Transverse colon (tissue), 4 donors: ENCODE data around the gene TRHDE. TPM values are rescaled to one million over a fixed set of nuclear protein-coding genes. Genes with fewer than 3 reads are reported as not detected.
A peak's percentile ranks its signal among the peaks of the same experiment; 100 is the strongest.

Experiments used
- DNase-seq: peaks from one replicate; pipeline ENCODE4 v3.0.0-alpha.2; 2019
- H3K27ac ChIP-seq, 4 donors: fragments of 200-600 bp; sonication (generic); 2 replicates each; pipeline ENCODE4 v1.5.1; 2016 to 2018; ENCODE audit warnings: inconsistent platforms in 4 of 4
- H3K27me3 ChIP-seq: fragments of 200-600 bp; sonication (generic); 2 replicates; pipeline ENCODE4 v1.5.1; 2017; ENCODE audit warnings: inconsistent platforms
- H3K36me3 ChIP-seq, 4 donors: fragments of 200-600 bp; sonication (generic); 2 replicates each; pipeline ENCODE4 v1.5.1; 2017 to 2019; ENCODE audit warnings: inconsistent platforms in 4 of 4
- H3K4me1 ChIP-seq, 4 donors: fragments of 200-600 bp; sonication (generic); 2 replicates each; pipeline ENCODE4 v1.5.1; 2017 to 2020; ENCODE audit warnings: inconsistent platforms in 4 of 4
- H3K4me3 ChIP-seq, 4 donors: fragments of 200-600 bp; sonication (generic); 1 replicate in 1 of 4; 2 replicates in 3 of 4; pipeline versions ENCODE4 v1.5.1 to v1.6.1; 2017 to 2019; ENCODE audit warnings: inconsistent platforms in 4 of 4
- H3K9me3 ChIP-seq, 2 donors: fragments of 200-600 bp; sonication (generic); 2 replicates each; pipeline ENCODE4 v1.5.1; 2017 to 2019; ENCODE audit warnings: inconsistent platforms in 2 of 2
- CTCF ChIP-seq, 5 experiments: fragments of 200-600 bp in 3 of 5; fragments of 450-650 bp in 2 of 5; sonication (generic) in 3 of 5; IDR thresholded peaks; 1 replicate in 2 of 5; 2 replicates in 3 of 5; pipeline ENCODE4 v1.5.1; 2016 to 2017; ENCODE audit warnings: antibody characterized with exemption in 5 of 5, inconsistent platforms in 3 of 5, mild to moderate bottlenecking in 2 of 5, moderate library complexity in 1 of 5
- EP300 ChIP-seq: sonication (generic); formaldehyde crosslinking; IDR thresholded peaks from one replicate; pipeline ENCODE4 v1.6.1; 2017; ENCODE audit warnings: antibody characterized with exemption, low read depth
- POLR2A ChIP-seq: fragments of 450-650 bp; IDR thresholded peaks from one replicate; pipeline ENCODE4 v1.6.1; 2016; ENCODE audit warnings: antibody characterized with exemption, mild to moderate bottlenecking, moderate library complexity
- POLR2AphosphoS5 ChIP-seq, 3 donors: sonication (generic); formaldehyde crosslinking; IDR thresholded peaks; one replicate each; pipeline ENCODE4 v1.6.1; 2016; ENCODE audit warnings: antibody characterized with exemption in 3 of 3
- WGBS, 2 donors: methylation state at CpG; one replicate each; pipeline ENCODE4 v1.1.5; 2018; ENCODE audit warnings: low coverage in 1 of 2; 5-methylcytosine and 5-hydroxymethylcytosine counted together
- in situ Hi-C, 4 donors: fragments of 200-750 bp; cut with MboI; loops; one replicate each; pipeline versions ENCODE4 v1.15.0 to v1.15.1; 2017; ENCODE audit warnings: low sequenced_read_pairs in 3 of 4, low pct_ligation_motif_present in 1 of 4, low pct_unique_long_range_greater_than_20kb in 1 of 4
- intact Hi-C: fragments of 100-400 bp; cut with DNase I; formaldehyde crosslinking; loops from one replicate; pipeline ENCODE4 v1.15.1; 2023; ENCODE audit warnings: low total_unique reads
- total RNA-seq, 4 donors: library from RNA; depleted of rRNA; stranded (reverse); fragments of >200 nt; gene quantifications; one replicate each; pipeline ENCODE4 v1.1.0, GENCODE V29; 2016

The TRHDE gene
- total RNA-seq, 4 donors from 2014 or later: 2.4 to 18.7 (median 9.0) TPM

- DNase-seq: no peak
- Histone ChIP-seq H3K9me3 (no peaks in the 10 kb centered on the region), H3K4me1 (peaks cover 0 to 15% (median 6%) of the 10 kb centered on the region in 4 donors), H3K36me3 (no peaks in the 10 kb centered on the region), H3K27ac (peak overlapping the region in 3 of 4 donors; percentile 22 to 41 (median 24)), H3K4me3 (peak overlapping the region; percentile 18 to 57 (median 32)), H3K27me3 (peaks cover 74% of the 10 kb centered on the region)
- intact Hi-C loops: no loop called here
- in situ Hi-C loops: no loop called here
- TF ChIP-seq POLR2A (no peak), POLR2AphosphoS5 (IDR thresholded peaks at IDR 0.05) (no peak), EP300 (no peak)
- 3% methylated on average over 35 of the region's 35 CpGs; no CpG with 5 or more reads in 1 of the 2 donors for WGBS, 2 donors
Observed at GRCh38 chr12:72271451-72272090, 599 bp upstream of the TRHDE start.

GRCh38 chr12:72272731-72273498 lies 745 bp downstream of the TRHDE start:
- no peak for DNase-seq
- no peaks in the 10 kb centered on the region for H3K9me3 ChIP-seq
- WGBS, 2 donors: 36% methylated on average over 40 of the region's 79 CpGs; no CpG with 5 or more reads in 1 of the 2 donors
- H3K4me3 ChIP-seq: peak overlapping the region; percentile 14 to 57 (median 32)
- no peak for TF ChIP-seq EP300
- TF ChIP-seq POLR2A: no peak
- TF ChIP-seq POLR2AphosphoS5 (IDR thresholded peaks at IDR 0.05): no peak
- no peak for TF ChIP-seq CTCF (IDR thresholded peaks at IDR 0.05)
- peaks cover 87% of the 10 kb centered on the region for H3K27me3 ChIP-seq
- peaks cover 0 to 15% (median 6%) of the 10 kb centered on the region in 4 donors for H3K4me1 ChIP-seq
- in situ Hi-C loops: no loop called here
- no peaks in the 10 kb centered on the region for H3K36me3 ChIP-seq
- peak overlapping the region in 3 of 4 donors; percentile 3 to 24 (median 22) for H3K27ac ChIP-seq
- intact Hi-C loops: no loop called here

GRCh38 chr12:72273499-72273837 lies 1.3 kb downstream of the TRHDE start:
- Histone ChIP-seq H3K4me1 (peaks cover 0 to 15% (median 6%) of the 10 kb centered on the region in 4 donors), H3K27ac (no peak overlapping the region), H3K9me3 (no peaks in the 10 kb centered on the region), H3K27me3 (peaks cover 88% of the 10 kb centered on the region), H3K4me3 (peak overlapping the region in 2 of 4 donors; percentile 39 to 57), H3K36me3 (no peaks in the 10 kb centered on the region)
- DNase-seq: no peak
- in situ Hi-C loops (no loop called here), intact Hi-C loops (no loop called here)
- TF ChIP-seq POLR2A: no peak
- no peak for TF ChIP-seq EP300
- TF ChIP-seq CTCF (IDR thresholded peaks at IDR 0.05): no peak
- TF ChIP-seq POLR2AphosphoS5 (IDR thresholded peaks at IDR 0.05): no peak
- WGBS, 2 donors: 22% methylated on average over 23 of the region's 24 CpGs; no CpG with 5 or more reads in 1 of the 2 donors

GRCh38 chr12:72273851-72274351 lies 1.7 kb downstream of the TRHDE start:
- Histone ChIP-seq H3K27me3 (peaks cover 91% of the 10 kb centered on the region), H3K9me3 (no peaks in the 10 kb centered on the region), H3K4me3 (peak overlapping the region in 1 of 4 donors; percentile 57), H3K36me3 (no peaks in the 10 kb centered on the region), H3K4me1 (peaks cover 0 to 15% (median 6%) of the 10 kb centered on the region in 4 donors), H3K27ac (no peak overlapping the region)
- WGBS, 2 donors: 22 to 60% methylated on average over 1 to 17 of the region's 17 CpGs
- intact Hi-C loops (no loop called here), in situ Hi-C loops (no loop called here)
- TF ChIP-seq EP300: no peak
- TF ChIP-seq POLR2AphosphoS5 (IDR thresholded peaks at IDR 0.05): no peak
- no peak for TF ChIP-seq POLR2A
- TF ChIP-seq CTCF (IDR thresholded peaks at IDR 0.05): no peak
- no peak for DNase-seq
